Endothelial cell of umbilical vein (primary cell): Measurements from ENCODE around the gene RCAN1. TPM values are rescaled to one million over a fixed set of nuclear protein-coding genes. Genes with fewer than 3 reads are reported as not detected.

Source experiments
- BruUV-seq: library from RNA; stranded (reverse); fragments of 400-500 nt; replicated peaks from 2 replicates; lab custom pipeline; 2021; lab: Mats Ljungman, UMichigan
- CTCF ChIA-PET: fragments of 300-600, 350-600 bp; sonication (Branson Sonifier 250); formaldehyde crosslinking; loops from one replicate; lab custom pipeline; 2021; ENCODE audit warnings: antibody characterized with exemption, inconsistent platforms; lab: Charles Lee
- POLR2A ChIA-PET: fragments of 300-600, 350-600 bp; sonication (Branson Sonifier 250); formaldehyde crosslinking; loops from one replicate; lab custom pipeline; 2021; ENCODE audit warnings: antibody characterized with exemption, inconsistent platforms; lab: Charles Lee
- DNase-seq: peaks from one replicate; pipeline ENCODE4 v3.0.0-alpha.2; 2011; ENCODE audit warnings: low read depth, low spot score
- FAIRE-seq: peaks from 2 replicates; lab custom pipeline; 2011; peaks lifted over from hg19 to GRCh38; lab: Jason Lieb, UNC
- H2AFZ ChIP-seq: 2 replicates; pipeline ENCODE4 v1.6.0; 2012; ENCODE audit warnings: low read depth, low read length, control low read depth, inconsistent platforms
- H3K27ac ChIP-seq: 2 replicates; pipeline ENCODE4 v1.5.1; 2011; ENCODE audit warnings: low read depth, mild to moderate bottlenecking, control low read depth, low read length, moderate library complexity; ENCODE audit not compliant: insufficient read depth
- H3K27me3 ChIP-seq, 2 experiments: 2 replicates each; pipeline versions ENCODE4 v1.6.0 to v1.6.1; 2011; ENCODE audit warnings: low read length in 2 of 2, mixed read lengths in 1 of 2; ENCODE audit not compliant: control insufficient read depth in 2 of 2, insufficient read depth in 2 of 2
- H3K36me3 ChIP-seq, 2 experiments: 2 replicates in 1 of 2; 3 replicates in 1 of 2; pipeline ENCODE4 v1.5.1; 2011; ENCODE audit warnings: low read length in 2 of 2, mild to moderate bottlenecking in 1 of 2, moderate library complexity in 1 of 2; ENCODE audit not compliant: control insufficient read depth in 2 of 2, insufficient read depth in 2 of 2; ENCODE audit errors: extremely low read depth in 1 of 2
- H3K4me1 ChIP-seq: 3 replicates; pipeline ENCODE4 v1.5.1; 2011; ENCODE audit warnings: mild to moderate bottlenecking, low read length; ENCODE audit not compliant: control insufficient read depth, insufficient read depth; ENCODE audit errors: extremely low read depth
- H3K4me2 ChIP-seq: 2 replicates; pipeline ENCODE4 v1.6.1; 2011; ENCODE audit warnings: low read length, control low read depth, mixed read lengths; ENCODE audit not compliant: insufficient read depth
- H3K4me3 ChIP-seq, 3 experiments: fragments of 200-600 bp in 1 of 3; sonication (generic), shearing (Covaris generic) in 1 of 3; replicated peaks in 1 of 3; 2 replicates each; pipeline ENCODE4 v1.5.1; 2011 to 2016; ENCODE audit warnings: control low read depth in 3 of 3, low read length in 3 of 3, mild to moderate bottlenecking in 2 of 3, inconsistent platforms in 1 of 3, low read depth in 1 of 3, moderate library complexity in 1 of 3; ENCODE audit not compliant: insufficient read depth in 1 of 3
- H3K79me2 ChIP-seq: 2 replicates; pipeline ENCODE4 v1.6.0; 2012; ENCODE audit warnings: low read length, inconsistent platforms; ENCODE audit not compliant: control insufficient read depth, insufficient read depth
- H3K9ac ChIP-seq: replicated peaks from 2 replicates; pipeline ENCODE3; 2011; ENCODE audit warnings: low read length, control low read depth; ENCODE audit not compliant: insufficient read depth; ENCODE audit errors: extremely low read depth
- H3K9me1 ChIP-seq: replicated peaks from 3 replicates; pipeline ENCODE4 v1.6.0; 2011; ENCODE audit warnings: mild to moderate bottlenecking, low read length; ENCODE audit not compliant: control insufficient read depth, insufficient read depth; ENCODE audit errors: extremely low read depth
- H3K9me3 ChIP-seq: replicated peaks from 2 replicates; pipeline ENCODE4 v1.5.1; 2012; ENCODE audit warnings: low read length, inconsistent platforms; ENCODE audit not compliant: control insufficient read depth, insufficient read depth
- H4K20me1 ChIP-seq: replicated peaks from 2 replicates; pipeline ENCODE3; 2011; ENCODE audit warnings: mild to moderate bottlenecking, low read length; ENCODE audit not compliant: control insufficient read depth, insufficient read depth; ENCODE audit errors: extremely low read depth
- EZH2 ChIP-seq: IDR thresholded peaks from 2 replicates; pipeline ENCODE4 v1.6.1; 2012; ENCODE audit warnings: borderline replicate concordance, low read depth, mild to moderate bottlenecking, moderate library complexity, low read length, inconsistent platforms; ENCODE audit not compliant: severe bottlenecking
- FOS ChIP-seq: IDR thresholded peaks from 2 replicates; pipeline ENCODE4 v1.6.1; 2011; ENCODE audit warnings: mild to moderate bottlenecking, low read length, moderate library complexity, borderline replicate concordance; ENCODE audit not compliant: insufficient read depth
- GATA2 ChIP-seq: IDR thresholded peaks from 2 replicates; pipeline ENCODE4 v1.7.0; 2011; ENCODE audit warnings: low read depth, mild to moderate bottlenecking, moderate library complexity, mixed read lengths, low read length; ENCODE audit not compliant: insufficient read length, insufficient read depth
- JUN ChIP-seq: IDR thresholded peaks from 2 replicates; pipeline ENCODE4 v1.6.1; 2011; ENCODE audit warnings: borderline replicate concordance, low read depth; ENCODE audit not compliant: insufficient read length, insufficient read depth
- MYC ChIP-seq: IDR thresholded peaks from one replicate; pipeline ENCODE4 v1.6.1; 2011; ENCODE audit warnings: mild to moderate bottlenecking, low read depth, low read length
- POLR2A ChIP-seq: IDR thresholded peaks from 2 replicates; pipeline ENCODE4 v1.6.1; 2012; ENCODE audit warnings: low read depth, mild to moderate bottlenecking, control low read depth, low read length
- POLR2AphosphoS5 ChIP-seq: IDR thresholded peaks from 2 replicates; pipeline ENCODE4 v1.6.1; 2012; ENCODE audit warnings: low read depth, mild to moderate bottlenecking, control low read depth, low read length, moderate library complexity; ENCODE audit not compliant: insufficient read depth
- dilution Hi-C: fragments of 300-500 bp; cut with MboI; formaldehyde crosslinking; loops from one replicate; pipeline ENCODE4 v1.15.0; 2019; ENCODE audit warnings: low sequenced_read_pairs; ENCODE audit not compliant: extremely low pct_ligation_motif_present
- intact Hi-C: fragments of 100-400 bp; cut with micrococcal nuclease; formaldehyde crosslinking; loops from one replicate; pipeline ENCODE4 v1.10.0; 2022
- polyA plus RNA-seq, 4 experiments: library from polyadenylated mRNA; depleted of rRNA in 3 of 4; stranded (reverse) in 3 of 4; unstranded in 1 of 4; fragments of >200 nt; gene quantifications; 2 replicates each; pipeline versions ENCODE4 v1.2.1 to v1.2.3, GENCODE V29; 2011 to 2012; ENCODE audit warnings: missing spikeins in 1 of 4
- total RNA-seq: library from RNA; stranded (reverse); gene quantifications from 2 replicates; pipeline ENCODE4 v1.2.3, GENCODE V29; 2021
- TF ChIP-seq, protein P1 (sequence below), 2 donors: IDR thresholded peaks; 1 replicate in 1 of 2; 2 replicates in 1 of 2; pipeline ENCODE4 v1.5.1; 2011; ENCODE audit warnings: low read length in 2 of 2, mild to moderate bottlenecking in 2 of 2, moderate library complexity in 2 of 2, control low read depth in 1 of 2, inconsistent platforms in 1 of 2, low read depth in 1 of 2; ENCODE audit not compliant: insufficient read depth in 1 of 2; ENCODE audit errors: extremely low read depth in 1 of 2
- TF ChIP-seq, protein P2 (sequence below): IDR thresholded peaks from 2 replicates; pipeline ENCODE4 v1.6.1; 2011; ENCODE audit not compliant: insufficient read depth, insufficient read length

Gene RCAN1
- total and polyA plus RNA-seq, 2 donors (not counting 3 experiments of a cell fraction or from before 2014, with no cell fraction given): 9.7 to 16.5 TPM

DNA sequence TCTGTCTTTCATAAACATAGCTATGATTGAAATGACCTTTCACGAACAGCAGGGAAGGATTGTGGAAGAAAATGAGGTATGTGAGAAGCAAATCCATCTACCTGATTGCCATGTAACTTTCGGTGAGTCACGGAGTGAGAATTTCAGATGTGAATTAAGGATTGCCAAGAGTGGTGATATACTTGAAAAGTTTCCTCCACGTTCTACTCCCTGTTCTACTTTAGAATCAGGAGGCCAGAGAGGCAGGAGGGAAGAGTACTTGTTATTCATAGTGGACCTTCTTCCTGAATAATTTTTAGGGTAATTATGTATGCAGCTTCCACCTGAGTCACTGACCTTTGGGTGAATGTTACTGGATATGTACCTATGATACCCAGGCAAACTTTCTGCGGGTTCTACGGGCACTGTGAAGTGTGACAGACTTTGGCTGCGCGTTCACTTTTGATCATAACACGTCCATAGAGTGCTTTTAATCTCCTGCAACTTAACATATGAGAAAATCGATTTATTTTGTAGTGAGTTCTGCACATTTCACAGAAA, 100.3 kb downstream of the RCAN1 start:
- Histone ChIP-seq H3K9me1 (no peaks in the 10 kb centered on the region), H4K20me1 (no peaks in the 10 kb centered on the region), H3K4me3 (no peak overlapping the region), H3K4me1 (no peaks in the 10 kb centered on the region), H3K9me3 (no peaks in the 10 kb centered on the region), H3K9ac (no peak overlapping the region), H3K4me2 (no peak overlapping the region), H3K79me2 (no peaks in the 10 kb centered on the region), H3K36me3 (peaks cover 0 to 11% of the 10 kb centered on the region in 2 experiments), H3K27me3 (no peaks in the 10 kb centered on the region), H3K27ac (no peak overlapping the region), H2AFZ (no peak overlapping the region)
- POLR2A ChIA-PET: interaction anchor here (2.0 kb wide), 1 partner anchor 12 kb away, joined by 5 read pairs; no protein-coding TSS in a partner anchor
- DNase-seq (no peak), FAIRE-seq (no peak)
- no TSS peak for BruUV-seq
- no peak for TF ChIP-seq FOS
- no peak for TF ChIP-seq POLR2A
- TF ChIP-seq GATA2: no peak
- TF ChIP-seq POLR2AphosphoS5: no peak
- TF ChIP-seq, protein P1, sequence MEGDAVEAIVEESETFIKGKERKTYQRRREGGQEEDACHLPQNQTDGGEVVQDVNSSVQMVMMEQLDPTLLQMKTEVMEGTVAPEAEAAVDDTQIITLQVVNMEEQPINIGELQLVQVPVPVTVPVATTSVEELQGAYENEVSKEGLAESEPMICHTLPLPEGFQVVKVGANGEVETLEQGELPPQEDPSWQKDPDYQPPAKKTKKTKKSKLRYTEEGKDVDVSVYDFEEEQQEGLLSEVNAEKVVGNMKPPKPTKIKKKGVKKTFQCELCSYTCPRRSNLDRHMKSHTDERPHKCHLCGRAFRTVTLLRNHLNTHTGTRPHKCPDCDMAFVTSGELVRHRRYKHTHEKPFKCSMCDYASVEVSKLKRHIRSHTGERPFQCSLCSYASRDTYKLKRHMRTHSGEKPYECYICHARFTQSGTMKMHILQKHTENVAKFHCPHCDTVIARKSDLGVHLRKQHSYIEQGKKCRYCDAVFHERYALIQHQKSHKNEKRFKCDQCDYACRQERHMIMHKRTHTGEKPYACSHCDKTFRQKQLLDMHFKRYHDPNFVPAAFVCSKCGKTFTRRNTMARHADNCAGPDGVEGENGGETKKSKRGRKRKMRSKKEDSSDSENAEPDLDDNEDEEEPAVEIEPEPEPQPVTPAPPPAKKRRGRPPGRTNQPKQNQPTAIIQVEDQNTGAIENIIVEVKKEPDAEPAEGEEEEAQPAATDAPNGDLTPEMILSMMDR (IDR thresholded peaks at IDR 0.05; ENCODE audit: extremely low read depth in 1 of 2, insufficient read depth in 1 of 2, low read depth in 1 of 2, low read length in 2 of 2): no peak
- no peak for TF ChIP-seq JUN
- TF ChIP-seq, protein P2, sequence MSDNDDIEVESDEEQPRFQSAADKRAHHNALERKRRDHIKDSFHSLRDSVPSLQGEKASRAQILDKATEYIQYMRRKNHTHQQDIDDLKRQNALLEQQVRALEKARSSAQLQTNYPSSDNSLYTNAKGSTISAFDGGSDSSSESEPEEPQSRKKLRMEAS: no peak
- no peak for TF ChIP-seq EZH2
- TF ChIP-seq MYC: no peak
- intact Hi-C loops: no loop called here
- CTCF ChIA-PET: interaction anchor here (0.9 to 3.2 kb wide), 6 partner anchors 11 to 97 kb away, joined by 3 to 22 read pairs (median 11); no protein-coding TSS in a partner anchor
- dilution Hi-C loops: no loop called here
